OCI-LY7 (cell line): Measurements from ENCODE around the gene RTCB. TPM values are rescaled to one million over a fixed set of nuclear protein-coding genes. Genes with fewer than 3 reads are reported as not detected.

Source experiments
- BruUV-seq: library from RNA; stranded (reverse); fragments of 400-500 nt; replicated peaks from 2 replicates; lab custom pipeline; 2021; lab: Mats Ljungman, UMichigan
- CTCF ChIA-PET: fragments of 300-600 bp; sonication (Branson Sonifier 250); formaldehyde crosslinking; loops from one replicate; lab custom pipeline; 2022; ENCODE audit warnings: antibody characterized with exemption; ENCODE audit not compliant: unreplicated experiment; lab: Charles Lee
- POLR2A ChIA-PET: fragments of 300-600 bp; sonication (Branson Sonifier 250); formaldehyde crosslinking; loops from one replicate; lab custom pipeline; 2022; ENCODE audit warnings: antibody characterized with exemption; lab: Charles Lee
- DNase-seq: peaks from one replicate; pipeline ENCODE4 v3.0.0-alpha.2; 2015; ENCODE audit warnings: low spot score
- H2AFZ ChIP-seq: fragments of 200-600 bp; sonication (generic), shearing (Covaris generic); 2 replicates; pipeline ENCODE4 v1.6.1; 2014; ENCODE audit warnings: mild to moderate bottlenecking, antibody characterized with exemption, low read length, moderate library complexity
- H3K27ac ChIP-seq: fragments of 200-600 bp; sonication (generic); 2 replicates; pipeline ENCODE4 v1.5.1; 2014; ENCODE audit warnings: mixed run types, low read depth, mild to moderate bottlenecking, moderate library complexity, low read length, inconsistent platforms; ENCODE audit not compliant: poor library complexity, severe bottlenecking
- H3K36me3 ChIP-seq: fragments of 200-600 bp; sonication (generic); 2 replicates; pipeline ENCODE4 v1.6.1; 2014; ENCODE audit warnings: mild to moderate bottlenecking, antibody characterized with exemption, low read length, moderate library complexity, mixed read lengths; ENCODE audit not compliant: insufficient read depth
- H3K4me1 ChIP-seq: fragments of 200-600 bp; sonication (generic); 2 replicates; pipeline ENCODE4 v1.5.1; 2014; ENCODE audit warnings: mild to moderate bottlenecking, low read length; ENCODE audit not compliant: insufficient read depth, poor library complexity, severe bottlenecking
- H3K4me2 ChIP-seq: fragments of 200-600 bp; sonication (generic); 2 replicates; pipeline ENCODE4 v1.6.1; 2014; ENCODE audit warnings: mild to moderate bottlenecking, low read length
- H3K4me3 ChIP-seq: fragments of 200-600 bp; sonication (generic); 2 replicates; pipeline ENCODE4 v1.5.1; 2014; ENCODE audit warnings: mild to moderate bottlenecking, low read depth, low read length; ENCODE audit not compliant: poor library complexity, severe bottlenecking
- H3K79me2 ChIP-seq: fragments of 200-600 bp; sonication (generic); 2 replicates; pipeline ENCODE4 v1.6.1; 2016; ENCODE audit warnings: low read depth, mild to moderate bottlenecking, low read length, moderate library complexity, mixed read lengths; ENCODE audit not compliant: insufficient read depth
- H3K9me2 ChIP-seq: fragments of 200-600 bp; sonication (generic); 2 replicates; pipeline ENCODE4 v1.6.1; 2016; ENCODE audit warnings: mild to moderate bottlenecking, low read length, mixed read lengths; ENCODE audit not compliant: insufficient read depth
- H3K9me3 ChIP-seq: fragments of 200-600 bp; sonication (generic); 2 replicates; pipeline ENCODE4 v1.6.1; 2014; ENCODE audit warnings: mild to moderate bottlenecking, mixed run types, low read length, mixed read lengths
- H4K20me1 ChIP-seq: fragments of 200-600 bp; sonication (generic); 2 replicates; pipeline ENCODE4 v1.6.1; 2014; ENCODE audit warnings: mild to moderate bottlenecking, antibody characterized with exemption, low read length, moderate library complexity, mixed read lengths; ENCODE audit not compliant: insufficient read depth
- EZH2phosphoT487 ChIP-seq: fragments of 200-600 bp; sonication (generic); IDR thresholded peaks from 2 replicates; pipeline ENCODE4 v1.6.1; 2018; ENCODE audit warnings: low read depth, borderline replicate concordance, mild to moderate bottlenecking, mixed run types, antibody characterized with exemption, low read length, moderate library complexity, mixed read lengths
- intact Hi-C: fragments of 100-400 bp; cut with micrococcal nuclease; formaldehyde crosslinking; loops from one replicate; pipeline ENCODE4 v1.10.0; 2022; ENCODE audit not compliant: unreplicated experiment
- total RNA-seq, 2 experiments: library from RNA; depleted of rRNA in 1 of 2; stranded (reverse); fragments of >200 nt in 1 of 2; shearing (Covaris generic) in 1 of 2; gene quantifications; 2 replicates each; pipeline ENCODE4 v1.2.3, GENCODE V29; 2014 to 2022
- TF ChIP-seq, protein P1 (sequence below): fragments of 200-600 bp; sonication (generic); conservative IDR thresholded peaks from 2 replicates; pipeline ENCODE4 v1.5.1; 2014; ENCODE audit warnings: mild to moderate bottlenecking, antibody characterized with exemption, low read length, moderate library complexity, mixed read lengths

The RTCB gene
- total RNA-seq, 2 experiments from 2014 or later, result 29.9 to 37.2 TPM

DNA sequence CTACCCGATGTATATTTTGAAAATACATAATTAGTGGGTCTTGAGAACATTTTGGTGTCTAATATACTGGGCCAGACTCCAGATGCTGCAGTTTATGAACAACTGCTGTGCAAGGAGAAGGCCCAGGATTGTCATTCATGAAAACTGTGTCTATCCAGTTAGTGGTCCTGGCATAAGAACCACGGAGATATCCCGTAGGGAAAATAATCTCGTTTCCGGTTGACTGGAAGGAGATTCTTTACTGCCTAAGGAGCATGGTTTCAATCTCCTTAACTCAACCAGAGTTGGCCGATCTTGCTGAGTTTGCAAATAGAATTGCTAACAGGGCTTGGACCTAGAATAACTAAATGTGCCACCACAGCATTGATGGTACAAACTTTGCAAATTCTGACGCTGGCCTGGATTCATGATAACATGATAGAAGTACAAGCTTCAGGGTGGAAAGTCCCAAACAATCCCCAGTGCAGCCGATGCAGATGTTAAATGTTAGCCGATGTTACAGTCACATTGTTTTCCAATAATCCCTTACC lies 4.6 kb upstream of the RTCB start:
- H3K9me3 ChIP-seq, result no peaks in the 10 kb centered on the region
- H4K20me1 ChIP-seq, result no peaks in the 10 kb centered on the region; the same call in 1 of the 2 replicates
- H3K4me2 ChIP-seq, result no peak overlapping the region
- ChIA-PET CTCF (no interaction called here), POLR2A (no interaction called here)
- no peaks in the 10 kb centered on the region for H3K36me3 ChIP-seq
- no peak overlapping the region for H3K27ac ChIP-seq
- H2AFZ ChIP-seq, result no peak overlapping the region
- no peak for DNase-seq
- BruUV-seq, result no TSS peak
- no peak overlapping the region for H3K4me3 ChIP-seq
- 0 out of 2 replicates have a peak, but pooled peaks cover 3% of the 10 kb centered on the region for H3K9me2 ChIP-seq
- H3K4me1 ChIP-seq, result peaks cover 7% of the 10 kb centered on the region
- TF ChIP-seq, protein P1, sequence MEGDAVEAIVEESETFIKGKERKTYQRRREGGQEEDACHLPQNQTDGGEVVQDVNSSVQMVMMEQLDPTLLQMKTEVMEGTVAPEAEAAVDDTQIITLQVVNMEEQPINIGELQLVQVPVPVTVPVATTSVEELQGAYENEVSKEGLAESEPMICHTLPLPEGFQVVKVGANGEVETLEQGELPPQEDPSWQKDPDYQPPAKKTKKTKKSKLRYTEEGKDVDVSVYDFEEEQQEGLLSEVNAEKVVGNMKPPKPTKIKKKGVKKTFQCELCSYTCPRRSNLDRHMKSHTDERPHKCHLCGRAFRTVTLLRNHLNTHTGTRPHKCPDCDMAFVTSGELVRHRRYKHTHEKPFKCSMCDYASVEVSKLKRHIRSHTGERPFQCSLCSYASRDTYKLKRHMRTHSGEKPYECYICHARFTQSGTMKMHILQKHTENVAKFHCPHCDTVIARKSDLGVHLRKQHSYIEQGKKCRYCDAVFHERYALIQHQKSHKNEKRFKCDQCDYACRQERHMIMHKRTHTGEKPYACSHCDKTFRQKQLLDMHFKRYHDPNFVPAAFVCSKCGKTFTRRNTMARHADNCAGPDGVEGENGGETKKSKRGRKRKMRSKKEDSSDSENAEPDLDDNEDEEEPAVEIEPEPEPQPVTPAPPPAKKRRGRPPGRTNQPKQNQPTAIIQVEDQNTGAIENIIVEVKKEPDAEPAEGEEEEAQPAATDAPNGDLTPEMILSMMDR, result no peak
- TF ChIP-seq EZH2phosphoT487, result no peak
- peaks cover 4% of the 10 kb centered on the region; the same call in 1 of the 2 replicates for H3K79me2 ChIP-seq
- intact Hi-C loops, result no loop called here

DNA sequence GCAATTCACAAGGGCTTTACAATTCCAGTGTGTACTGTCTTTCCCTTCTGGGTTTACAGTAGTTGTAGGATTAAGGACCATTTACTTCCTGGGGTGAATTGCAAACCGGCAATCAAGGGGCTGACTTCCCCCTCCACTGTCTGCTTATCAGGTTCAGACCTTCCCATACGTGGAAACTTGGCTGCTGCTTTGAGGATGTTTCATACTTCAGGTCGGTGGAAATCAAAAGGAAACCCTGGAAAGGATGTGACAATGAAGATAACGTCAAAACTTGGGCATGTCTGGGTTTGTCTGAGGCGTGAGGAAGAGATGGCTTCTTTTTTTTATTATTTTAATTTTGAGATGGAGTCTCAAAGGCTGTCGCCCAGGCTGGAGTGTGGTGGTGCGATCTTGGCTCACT lies 2.1 kb upstream of the RTCB start:
- Histone ChIP-seq H3K27ac (no peak overlapping the region), H3K9me2 (0 out of 2 replicates have a peak, but pooled peaks cover 3% of the 10 kb centered on the region), H3K36me3 (peaks cover 5% of the 10 kb centered on the region; the same call in 1 of the 2 replicates), H3K79me2 (peaks cover 16% of the 10 kb centered on the region), H3K4me3 (no peak overlapping the region), H2AFZ (0 out of 2 replicates have a peak overlapping the region, but pooled peaks have one; percentile 23), H4K20me1 (peaks cover 5% of the 10 kb centered on the region), H3K4me1 (peaks cover 17% of the 10 kb centered on the region), H3K4me2 (no peak overlapping the region), H3K9me3 (no peaks in the 10 kb centered on the region)
- intact Hi-C loops, result no loop called here
- TF ChIP-seq, protein P1, result no peak
- no peak for TF ChIP-seq EZH2phosphoT487
- ChIA-PET POLR2A (no interaction called here), CTCF (no interaction called here)
- BruUV-seq, result no TSS peak
- DNase-seq, result no peak

DNA sequence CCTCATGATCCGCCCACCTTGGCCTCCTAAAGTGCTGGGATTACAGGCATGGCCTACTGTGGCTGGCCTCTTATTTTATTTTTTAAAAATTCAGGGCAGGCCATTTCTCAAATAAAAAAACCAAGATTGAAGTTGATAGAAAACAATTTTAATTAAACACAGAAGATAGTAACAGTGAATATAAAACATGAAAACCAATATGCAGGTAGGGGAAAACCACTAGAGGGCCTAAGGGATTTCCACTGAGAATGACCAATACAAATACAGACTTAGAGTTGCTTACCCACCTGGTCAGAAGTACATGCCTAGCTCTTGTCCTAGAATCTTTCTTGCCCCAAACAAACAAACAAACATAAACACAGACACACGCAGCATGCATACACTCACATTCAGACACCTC lies 1.7 kb upstream of the RTCB start:
- no TSS peak for BruUV-seq
- intact Hi-C loops, result no loop called here
- H2AFZ ChIP-seq, result 0 out of 2 replicates have a peak overlapping the region, but pooled peaks have one; percentile 23

More for the DNA sequence above, 1.7 kb upstream of the RTCB start:
- H4K20me1 ChIP-seq, result peaks cover 6% of the 10 kb centered on the region
- H3K4me1 ChIP-seq, result peaks cover 17% of the 10 kb centered on the region
- H3K36me3 ChIP-seq, result peaks cover 6% of the 10 kb centered on the region
- H3K4me2 ChIP-seq, result no peak overlapping the region
- POLR2A ChIA-PET, result no interaction called here
- no peak for TF ChIP-seq EZH2phosphoT487
- TF ChIP-seq, protein P1, result peak; percentile 76
- peak; percentile 32 for DNase-seq
- H3K79me2 ChIP-seq, result peaks cover 16% of the 10 kb centered on the region
- H3K27ac ChIP-seq, result no peak overlapping the region
- 0 out of 2 replicates have a peak, but pooled peaks cover 3% of the 10 kb centered on the region for H3K9me2 ChIP-seq
- CTCF ChIA-PET, result no interaction called here
- no peak overlapping the region for H3K4me3 ChIP-seq
- no peaks in the 10 kb centered on the region for H3K9me3 ChIP-seq
